Fibroblast of skin of right quadriceps (primary cell): ENCODE data around the gene TSFM.

Experiments
- DNase-seq: peaks from one replicate; pipeline ENCODE4 v3.0.0-alpha.2; 2013

Gene TSFM

DNA sequence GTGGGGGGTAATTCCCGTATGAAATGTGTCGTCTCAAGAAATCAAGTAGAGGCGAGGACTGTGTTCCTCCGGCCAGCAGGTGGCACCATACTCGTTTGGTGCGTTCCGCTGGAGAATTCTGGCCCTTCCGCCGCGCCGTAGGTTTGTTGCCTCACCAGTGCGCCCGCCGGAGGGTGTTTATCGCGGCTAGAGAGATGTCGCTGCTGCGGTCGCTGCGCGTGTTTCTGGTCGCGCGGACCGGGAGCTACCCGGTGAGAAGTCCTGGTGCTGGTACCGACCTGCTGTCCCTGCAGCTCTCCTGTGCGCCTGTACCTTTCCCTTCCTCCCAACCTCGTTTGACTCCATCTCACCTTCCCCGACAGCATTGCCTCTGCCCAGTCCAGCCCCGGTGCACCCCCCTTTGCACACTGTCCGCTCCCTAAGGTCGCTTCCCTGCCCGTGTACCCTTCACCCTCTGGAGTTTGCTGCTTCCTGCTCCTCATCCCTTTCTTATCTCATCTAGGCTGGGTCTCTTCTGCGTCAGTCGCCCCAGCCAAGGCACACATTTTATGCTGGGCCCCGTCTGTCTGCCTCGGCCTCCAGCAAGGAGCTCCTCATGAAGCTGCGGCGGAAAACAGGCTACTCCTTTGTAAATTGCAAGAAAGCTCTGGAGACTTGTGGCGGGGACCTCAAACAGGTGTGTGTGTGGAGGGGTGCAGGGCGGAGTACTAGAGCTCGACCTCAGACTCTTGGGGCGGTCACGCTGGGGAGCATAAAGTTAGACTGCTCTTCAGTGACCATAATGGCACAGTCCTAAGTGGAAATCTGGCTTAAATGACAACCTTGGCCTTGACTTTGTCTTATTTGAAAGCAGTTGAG is at the start of gene TSFM:
TSS of gene TSFM (plus strand) at position 180 of the 858 bp plus-strand sequence. CDS start at position 195, 15 bp downstream.
- peak; percentile 93 for DNase-seq

DNA sequence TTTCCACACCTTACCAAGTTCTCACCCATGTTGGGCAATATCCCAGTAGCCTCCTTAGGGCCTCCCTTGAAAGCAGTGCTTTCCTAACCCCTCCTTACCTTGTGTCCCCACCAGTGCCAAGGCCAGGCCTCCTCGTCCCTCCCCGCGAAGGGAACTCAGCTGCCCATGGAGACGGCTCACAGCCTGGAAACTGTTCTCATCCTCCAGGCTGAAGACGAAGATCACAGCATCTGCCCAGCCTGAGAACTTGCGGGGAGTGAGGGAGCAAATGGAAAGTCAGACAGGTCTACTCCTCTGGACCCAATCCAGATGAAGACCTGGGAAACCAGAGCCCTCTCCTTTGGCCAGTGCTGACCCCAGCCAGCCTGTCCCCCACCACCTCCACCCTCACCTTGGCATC is 48.7 kb upstream of the TSFM start:
- no peak for DNase-seq

DNA sequence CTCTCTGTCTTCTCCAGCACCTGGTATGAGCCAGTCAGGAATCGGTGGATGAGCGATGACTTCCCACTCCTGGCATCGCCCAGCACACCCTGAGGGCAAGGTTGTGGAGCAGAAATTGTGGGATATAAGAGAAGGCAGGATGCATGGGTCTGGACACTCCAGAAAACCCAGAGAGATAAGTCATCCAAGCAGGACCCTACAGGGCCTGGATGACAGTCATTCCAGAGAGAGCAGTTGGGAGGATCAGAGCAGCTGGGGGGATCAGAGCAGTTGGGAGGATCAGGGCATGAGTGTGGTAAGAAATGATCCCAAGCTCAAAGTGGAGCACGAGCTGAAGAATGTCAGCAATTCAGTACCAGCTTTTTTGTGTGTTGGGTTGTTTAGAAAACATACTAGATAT is 48.0 kb upstream of the TSFM start:
- DNase-seq: no peak

DNA sequence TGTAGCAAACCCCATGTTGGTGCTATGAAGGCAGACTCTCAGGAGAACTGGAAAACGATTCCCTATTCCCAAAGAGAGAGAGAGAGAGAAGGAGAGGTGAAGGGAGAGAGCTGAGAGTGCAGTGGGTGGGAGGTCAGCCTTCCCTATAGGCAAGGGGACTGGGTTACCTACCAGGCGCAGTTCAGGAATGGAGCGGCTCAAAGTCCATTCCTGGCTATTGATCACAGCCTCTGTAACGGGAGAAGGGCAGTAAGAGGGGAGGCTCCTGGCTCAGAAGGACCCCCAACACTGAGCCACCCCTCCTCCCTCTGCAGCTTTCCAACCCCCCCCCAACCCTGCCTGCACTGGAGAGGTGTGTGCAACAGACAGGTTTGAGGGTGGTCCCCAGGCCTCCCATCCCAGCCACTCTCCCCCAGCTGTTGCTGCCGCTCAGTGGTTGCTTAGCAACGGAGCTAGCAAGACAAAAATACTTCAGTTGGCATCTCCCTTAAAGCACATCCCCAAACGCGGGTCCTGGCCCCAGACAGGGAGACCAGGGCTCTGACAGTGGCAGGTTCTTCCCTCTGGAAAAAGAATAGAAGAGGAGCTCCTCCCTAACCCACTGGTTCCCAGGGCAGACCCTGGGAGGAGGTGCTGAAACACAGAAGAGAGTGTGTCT is 47.3 kb upstream of the TSFM start:
- no peak for DNase-seq

DNA sequence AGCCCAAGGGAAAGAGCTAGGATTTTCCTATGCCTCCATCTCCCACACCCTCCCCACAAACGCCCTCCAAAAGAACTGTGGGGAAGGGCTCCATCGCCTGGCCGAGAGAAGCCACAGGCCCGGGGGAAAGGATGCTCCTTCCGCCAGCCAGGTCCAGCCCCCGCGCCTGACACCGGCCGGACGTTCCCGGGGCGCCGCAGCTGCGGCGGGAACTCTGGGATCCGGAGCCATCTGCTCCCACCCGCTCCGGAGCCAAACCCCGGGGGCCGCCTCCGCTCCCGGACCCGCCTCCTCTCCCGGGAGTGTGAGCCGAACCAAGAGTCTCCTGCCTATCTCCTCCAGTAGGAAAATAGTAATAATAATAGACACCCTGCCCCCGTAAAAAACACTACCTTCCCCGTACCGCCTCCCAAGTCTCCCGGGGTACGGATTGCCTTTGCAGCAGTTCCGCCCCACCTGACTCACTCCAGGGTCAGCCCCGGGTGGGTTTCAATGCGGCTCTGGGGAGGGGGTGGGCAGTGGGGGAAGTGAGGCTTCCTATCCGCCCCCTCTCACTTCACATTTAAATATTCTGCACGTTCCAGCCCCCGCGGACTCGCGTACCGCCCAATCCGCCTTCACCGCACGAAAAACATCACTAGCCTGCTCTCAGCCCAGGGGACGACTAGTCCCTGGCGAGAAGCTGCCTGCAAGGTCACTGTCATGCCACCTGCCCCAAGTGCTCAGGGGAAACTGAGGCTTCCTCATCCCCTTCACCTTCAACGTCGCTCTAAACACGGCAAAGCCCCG is 46.4 kb upstream of the TSFM start:
- DNase-seq: peak; percentile 21

DNA sequence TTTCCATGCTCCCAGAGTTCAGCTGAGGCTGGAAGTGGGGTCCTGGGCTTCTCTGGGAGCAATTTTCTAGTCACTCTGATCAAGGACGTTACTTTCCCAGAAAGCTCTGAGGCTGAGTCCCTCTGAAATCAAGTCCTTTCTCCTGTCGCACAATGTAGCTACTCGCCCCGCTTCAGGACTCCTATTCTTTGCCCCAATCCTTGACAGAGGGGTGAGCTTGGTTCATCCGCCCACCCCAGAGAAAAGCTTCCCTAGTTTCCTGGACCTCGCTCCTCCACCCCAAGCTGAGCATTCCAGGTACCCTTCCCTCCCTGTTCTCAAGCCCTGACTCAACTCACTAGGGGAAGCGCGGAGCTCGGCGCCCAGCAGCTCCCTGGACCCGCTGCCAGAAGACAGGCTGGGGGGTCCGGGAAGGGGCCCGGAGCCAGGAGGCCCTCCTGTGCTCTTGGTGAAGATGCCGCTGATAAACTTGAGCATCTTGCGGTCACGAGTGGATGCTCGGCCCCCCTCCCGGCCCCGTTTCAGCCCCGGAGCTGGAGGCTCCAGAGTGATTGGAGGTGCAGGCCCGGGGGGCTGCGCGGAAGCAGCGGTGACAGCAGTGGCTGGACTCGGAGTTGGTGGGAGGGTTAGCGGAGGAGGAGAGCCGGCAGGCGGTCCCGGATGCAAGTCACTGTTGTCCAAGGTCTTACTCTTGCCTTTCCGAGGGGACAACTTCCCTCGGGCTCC is 45.7 kb upstream of the TSFM start:
- no peak for DNase-seq

DNA sequence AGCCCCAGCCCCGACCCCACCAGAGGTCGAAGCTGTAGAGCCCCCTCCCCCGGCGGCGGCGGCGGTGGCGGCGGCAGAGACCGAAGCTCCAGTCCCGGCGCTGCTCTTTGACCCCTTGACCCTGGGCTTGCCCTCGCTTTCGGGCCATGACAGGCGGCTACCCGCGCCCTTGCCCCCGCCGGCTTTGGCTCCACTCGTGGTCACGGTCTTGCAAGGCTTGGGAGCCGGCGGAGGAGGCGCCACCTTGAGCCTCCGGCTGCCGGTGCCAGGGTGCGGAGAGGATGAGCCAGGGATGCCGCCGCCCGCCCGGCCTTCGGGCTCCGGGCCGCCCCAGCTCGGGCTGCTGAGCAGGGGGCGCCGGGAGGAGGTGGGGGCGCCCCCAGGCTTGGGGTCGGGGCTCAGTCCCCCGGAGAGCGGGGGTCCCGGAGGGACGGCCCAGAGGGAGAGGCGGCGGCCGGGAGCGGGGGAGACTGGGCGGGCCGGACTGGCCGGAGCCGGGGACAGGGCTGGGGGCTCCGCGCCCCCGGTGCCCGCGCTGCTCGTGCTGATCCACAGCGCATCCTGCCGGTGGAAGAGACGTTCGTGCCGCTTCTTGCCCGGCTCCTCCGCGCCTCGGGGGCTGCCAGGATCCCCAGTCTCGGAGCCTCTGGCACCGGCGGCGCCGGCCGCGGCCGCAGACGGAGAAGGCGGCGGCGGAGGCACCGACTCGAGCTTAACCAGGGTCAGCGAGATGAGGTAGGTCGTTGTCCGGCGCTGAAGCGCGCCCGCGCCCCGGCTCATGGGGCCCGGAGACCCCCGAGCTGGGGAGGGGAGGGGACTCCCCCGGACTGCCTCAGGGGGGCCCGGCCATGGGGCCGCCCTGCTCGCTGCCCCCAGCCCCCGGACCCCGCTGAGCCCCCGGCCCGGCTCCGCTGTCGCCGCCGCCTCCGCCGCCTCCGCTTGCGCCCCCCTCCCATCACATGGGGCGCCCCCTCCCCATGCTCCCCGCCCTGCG is 44.8 kb upstream of the TSFM start:
- no peak for DNase-seq

DNA sequence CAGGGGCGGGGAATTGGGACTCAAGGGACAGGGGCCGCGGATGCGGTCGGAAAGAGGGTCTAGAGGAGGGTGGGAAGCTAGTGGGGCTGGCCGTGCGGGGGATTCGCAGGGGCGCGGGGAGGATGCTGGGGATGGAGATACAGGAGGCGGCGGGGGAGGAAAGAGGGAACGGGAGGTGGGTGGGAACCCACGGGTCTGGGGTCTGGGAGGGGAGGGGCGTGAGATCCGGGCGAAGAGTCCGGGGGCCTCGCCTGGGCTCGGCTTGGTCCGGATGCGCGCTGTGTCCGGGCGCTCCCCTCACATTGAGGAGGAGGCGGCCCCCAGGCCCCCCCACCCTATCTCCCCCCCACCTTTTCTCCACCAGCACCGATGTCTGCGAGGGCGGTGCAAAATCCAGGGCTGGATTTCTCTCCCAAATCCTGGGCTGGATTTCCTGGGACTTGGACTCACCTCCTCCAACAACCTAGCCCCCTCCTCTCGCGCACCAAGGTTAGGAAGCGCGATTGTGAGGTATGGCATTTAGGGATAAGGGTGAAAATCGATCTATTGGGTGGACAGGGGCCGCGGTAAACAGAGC is 43.8 kb upstream of the TSFM start, which contains the start of gene AGAP2:
TSS of gene AGAP2 (minus strand) at position 82 of the 577 bp plus-strand sequence. CDS start 496 bp downstream, outside the sequence.
- no peak for DNase-seq

DNA sequence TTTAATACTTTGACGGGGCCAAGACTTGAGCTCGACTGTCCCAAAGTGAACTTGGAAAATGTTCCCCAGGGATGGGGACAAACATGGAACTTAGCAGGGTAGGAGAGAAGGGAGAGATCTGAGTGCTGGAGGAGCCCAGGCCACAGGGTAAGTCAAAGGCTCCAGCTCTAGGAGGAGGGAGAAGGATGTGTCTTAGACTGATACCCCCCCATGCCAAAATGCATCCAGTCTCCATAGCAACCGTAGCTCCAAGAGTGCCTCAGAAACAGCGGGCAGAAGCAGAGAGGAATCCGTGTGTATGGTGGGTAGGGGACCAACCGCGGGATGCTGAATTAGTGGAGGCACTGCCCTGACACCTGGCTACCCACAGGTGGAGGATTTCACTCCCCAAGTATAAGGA is 43.2 kb upstream of the TSFM start:
- DNase-seq: no peak

DNA sequence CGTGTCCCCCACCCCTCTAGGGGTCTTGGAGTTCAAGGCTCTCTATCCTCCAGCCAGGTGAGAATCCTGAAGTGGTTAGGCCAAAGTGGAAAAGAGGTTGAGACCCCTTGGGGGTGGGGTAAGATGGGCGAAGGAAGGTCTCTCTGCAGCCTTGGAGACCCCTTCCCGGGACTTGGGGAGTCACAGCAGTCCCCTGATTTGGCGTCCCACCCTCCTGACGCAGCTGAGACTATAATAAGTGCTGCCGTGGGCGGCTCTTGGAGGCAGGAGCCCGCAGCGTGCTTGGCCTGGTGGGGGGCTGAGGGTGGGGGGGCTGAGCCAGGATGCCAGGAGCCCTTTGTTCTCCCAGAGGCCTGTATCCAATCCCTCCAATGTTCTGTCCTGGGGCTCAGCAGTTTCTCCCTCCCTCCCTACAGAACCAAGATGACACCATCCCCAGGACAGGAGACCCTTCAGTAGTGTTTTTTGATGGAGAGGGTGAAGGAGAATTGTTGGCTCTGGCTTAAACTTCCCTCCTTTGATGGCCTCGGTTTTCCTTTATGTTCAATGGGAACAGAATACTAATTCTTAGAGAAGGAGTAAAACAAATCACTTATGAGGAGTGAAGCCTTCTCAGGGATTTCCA is 42.6 kb upstream of the TSFM start:
- DNase-seq: no peak

DNA sequence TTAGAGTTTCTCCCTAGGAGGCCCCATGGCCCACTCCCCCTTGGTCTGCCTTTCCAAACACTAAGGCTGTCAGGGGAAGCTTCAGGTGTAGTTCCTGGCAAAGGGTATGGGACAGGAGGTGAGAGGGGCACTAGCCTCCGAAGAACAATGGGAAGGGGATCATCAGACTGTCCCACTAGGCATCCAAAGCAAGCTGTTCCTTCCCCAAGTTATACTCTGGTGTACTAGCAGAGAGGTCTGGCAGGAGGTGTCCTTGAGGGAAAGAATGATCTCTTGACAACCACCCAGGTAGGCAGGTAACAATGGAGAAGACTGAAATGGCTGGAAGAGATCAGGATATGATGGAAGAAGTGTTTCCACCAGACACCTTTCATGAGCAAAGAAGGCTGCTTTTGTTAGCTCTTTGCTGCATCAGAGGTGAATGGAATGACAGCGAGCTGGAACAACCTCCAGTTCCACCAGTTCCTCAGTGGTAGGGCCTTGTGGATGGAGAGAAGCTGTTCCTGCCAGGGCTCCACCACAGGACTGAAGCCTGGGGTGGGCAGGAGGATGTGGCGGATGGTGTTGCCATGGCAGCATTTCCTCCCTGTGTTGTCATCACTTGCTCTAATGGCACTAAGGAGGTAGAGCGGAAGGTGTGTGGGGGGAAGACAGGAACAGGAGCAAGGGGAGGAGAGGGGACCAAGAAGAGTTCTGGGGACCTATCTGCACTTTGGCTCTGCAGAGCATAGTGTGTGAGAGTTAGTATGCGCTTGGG is 41.8 kb upstream of the TSFM start:
- DNase-seq: no peak

DNA sequence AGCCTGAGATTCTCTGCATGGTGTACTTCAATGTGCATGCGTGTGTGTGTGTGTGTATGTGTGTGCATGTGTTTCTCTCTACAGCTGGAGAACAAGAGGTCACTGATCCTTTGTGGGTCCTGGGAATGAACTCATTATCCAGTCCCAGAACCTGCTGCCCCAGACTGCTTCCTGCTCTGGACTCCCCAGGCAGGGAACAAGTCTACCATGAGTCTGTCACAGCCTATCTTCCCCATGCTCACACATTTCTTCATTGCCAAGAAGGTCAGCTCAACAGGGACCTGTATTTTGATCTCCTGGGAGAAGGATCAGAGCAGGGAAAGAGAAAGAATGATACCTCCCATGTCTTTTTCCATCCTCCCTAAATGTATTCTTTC is 41.2 kb upstream of the TSFM start:
- DNase-seq: no peak

DNA sequence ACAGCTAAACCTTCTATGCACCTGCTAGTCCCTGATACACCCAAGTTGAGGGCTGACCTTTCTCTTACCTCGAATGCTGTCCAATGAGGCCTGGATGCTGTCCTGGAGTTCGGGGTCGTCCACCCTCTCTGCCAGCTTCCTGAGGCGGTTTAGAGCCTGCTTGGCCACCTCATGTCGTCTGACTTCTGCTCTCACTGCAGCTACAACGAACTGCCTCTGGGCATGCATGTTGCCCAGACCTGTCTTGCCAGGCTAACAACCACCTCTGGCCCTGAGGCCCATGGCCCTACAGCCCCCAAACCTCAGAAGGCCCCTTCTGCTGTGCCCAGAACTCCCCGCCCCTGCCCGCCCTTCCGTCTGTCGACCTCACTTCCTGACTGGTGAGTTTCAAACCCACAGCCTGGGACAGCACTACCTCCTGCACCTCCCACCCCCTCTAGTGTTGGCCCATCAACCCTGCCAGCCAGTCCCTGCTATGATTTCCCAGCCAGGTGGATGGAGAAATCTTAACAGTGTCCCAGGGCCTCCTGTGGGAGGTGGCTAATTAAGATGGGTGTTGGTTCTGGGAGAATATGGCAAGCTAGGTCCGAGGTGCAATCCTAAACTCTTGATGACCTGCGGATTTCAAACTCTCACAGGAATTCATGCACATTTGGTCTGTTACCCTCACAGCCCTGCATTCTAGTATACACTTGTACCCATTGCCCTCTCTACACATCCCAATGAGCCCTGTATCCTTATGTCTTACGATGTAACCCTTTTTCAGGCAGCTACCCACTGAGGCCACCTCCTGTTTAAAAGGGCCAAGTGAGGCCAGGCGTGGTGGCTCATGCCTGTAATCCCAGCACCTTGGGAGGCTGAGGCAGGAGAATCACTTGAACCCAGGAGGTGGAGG is 40.5 kb upstream of the TSFM start:
- DNase-seq: no peak

DNA sequence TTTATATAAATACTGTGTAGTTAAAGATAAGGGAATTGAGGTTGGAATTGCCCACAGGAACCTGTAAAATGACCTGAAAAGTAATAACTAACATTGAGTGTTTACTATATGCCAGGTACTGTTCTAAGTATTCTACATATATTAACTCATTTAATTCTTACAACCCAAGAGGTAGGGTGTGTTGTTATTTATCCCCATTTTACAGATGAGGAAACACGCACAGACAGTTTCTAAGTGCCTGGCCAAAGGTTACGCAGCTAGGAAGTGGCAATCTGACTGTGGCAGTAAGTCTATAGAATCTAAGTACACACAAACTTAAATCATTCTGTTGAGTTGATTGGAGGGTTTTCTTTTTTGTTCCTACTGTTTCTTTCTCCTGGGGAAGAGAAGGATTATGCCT is 38.8 kb upstream of the TSFM start:
- DNase-seq: no peak

DNA sequence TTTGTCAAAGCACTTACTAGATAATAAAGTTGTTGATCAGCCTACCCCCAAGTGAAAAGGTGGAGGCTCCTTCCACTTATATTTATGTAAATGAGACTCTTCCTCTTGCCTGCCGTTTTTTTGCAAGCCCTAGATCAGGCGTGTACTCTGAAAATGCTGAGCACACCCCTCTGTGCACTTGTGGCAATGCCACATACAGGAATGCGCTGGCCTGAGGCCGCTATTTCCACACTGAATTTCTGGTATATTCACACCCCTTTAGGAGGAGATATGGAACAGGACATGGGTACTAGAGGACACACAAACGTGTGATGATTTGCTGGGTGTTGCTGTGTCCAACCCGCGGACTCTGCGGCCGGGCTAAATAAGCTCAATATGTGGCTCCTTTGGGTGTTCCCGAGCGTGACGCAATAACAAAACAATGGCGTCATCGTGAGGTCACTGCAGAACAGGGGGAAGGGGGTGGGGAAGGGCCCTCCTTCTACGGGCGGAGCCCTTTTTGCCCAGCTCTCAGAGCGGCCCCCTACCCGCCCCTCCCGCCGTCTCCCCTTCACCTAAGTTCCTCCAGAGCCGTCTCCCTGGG is 38.3 kb upstream of the TSFM start:
- no peak for DNase-seq

DNA sequence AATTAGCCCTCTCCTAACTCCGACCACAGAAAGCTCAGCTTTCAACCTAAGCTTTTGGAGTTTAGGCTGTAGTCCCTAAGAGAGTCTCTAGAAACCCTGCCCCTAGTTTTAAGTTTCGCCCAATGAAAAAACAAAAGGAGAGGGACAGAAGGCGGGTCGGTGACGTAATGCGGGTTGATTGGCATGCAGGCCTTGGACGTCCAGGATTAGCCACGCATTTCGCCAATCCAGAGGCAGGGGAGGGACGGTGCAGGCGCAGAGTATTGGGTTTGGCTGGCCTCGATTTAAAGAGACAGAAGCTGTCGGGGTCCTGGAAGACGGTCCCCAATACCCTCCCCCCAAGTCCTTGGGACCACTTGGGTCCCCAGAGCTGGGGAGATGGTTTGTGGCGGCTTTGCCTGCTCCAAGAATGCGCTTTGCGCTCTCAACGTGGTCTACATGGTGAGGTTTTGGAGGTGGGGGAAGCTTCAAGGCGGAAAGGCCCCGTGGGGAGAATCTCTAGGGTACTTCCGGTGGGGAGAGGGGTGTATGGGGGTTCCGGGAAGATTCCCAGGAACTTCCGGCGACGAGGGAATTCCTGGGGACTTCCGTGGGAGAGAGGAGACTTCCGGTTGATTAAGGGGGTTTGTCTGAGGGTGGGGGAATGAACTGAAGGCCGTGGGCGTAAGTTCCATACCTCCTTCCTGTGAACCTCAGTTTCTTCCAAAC is 37.7 kb upstream of the TSFM start, which contains the start of gene TSPAN31:
TSS of gene TSPAN31 (plus strand) at position 263 of the 708 bp plus-strand sequence. CDS start at position 379, 116 bp downstream.
- DNase-seq: peak; percentile 99

DNA sequence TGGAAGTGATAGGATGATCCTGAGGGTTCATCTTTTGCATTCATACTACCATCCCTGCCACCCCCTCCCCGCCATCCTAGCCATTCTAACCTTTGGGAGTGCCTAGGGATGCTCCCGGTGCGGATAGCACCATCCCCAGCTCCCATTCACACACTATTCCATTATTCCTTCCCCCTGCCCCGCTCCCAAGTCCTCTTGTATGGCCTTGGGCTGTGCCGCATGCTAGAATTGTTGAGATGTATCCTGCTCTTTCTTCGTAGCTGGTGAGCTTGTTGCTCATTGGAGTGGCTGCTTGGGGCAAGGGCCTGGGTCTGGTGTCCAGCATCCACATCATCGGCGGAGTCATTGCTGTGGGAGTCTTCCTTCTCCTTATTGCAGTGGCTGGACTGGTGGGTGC is 37.1 kb upstream of the TSFM start:
- DNase-seq: no peak

DNA sequence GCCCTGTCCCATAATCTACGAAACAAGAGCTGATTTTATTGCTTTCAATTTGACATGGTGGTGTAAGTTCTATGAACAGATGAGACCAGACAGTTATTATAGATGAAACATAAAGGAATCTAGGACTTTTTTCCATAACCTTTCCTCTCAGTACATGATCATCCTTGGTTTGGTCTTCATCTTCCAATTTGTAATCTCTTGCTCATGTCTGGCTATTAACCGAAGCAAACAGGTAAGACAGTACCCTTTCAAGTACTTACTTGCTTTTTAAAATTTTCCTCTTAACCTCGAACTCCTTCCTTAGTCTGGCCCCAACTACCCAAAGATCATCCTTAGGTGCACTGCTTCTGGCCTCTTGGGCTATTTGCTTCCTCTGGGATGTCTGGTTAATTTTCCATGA is 36.6 kb upstream of the TSFM start:
- DNase-seq: no peak
